ENCODE data around the gene TSEN2. TPM values are rescaled to one million over a fixed set of nuclear protein-coding genes. Genes with fewer than 3 reads are reported as not detected.

The TSEN2 gene
- total RNA-seq, 2 donors from 2014 or later, result 13.7 to 21.1 TPM

DNA sequence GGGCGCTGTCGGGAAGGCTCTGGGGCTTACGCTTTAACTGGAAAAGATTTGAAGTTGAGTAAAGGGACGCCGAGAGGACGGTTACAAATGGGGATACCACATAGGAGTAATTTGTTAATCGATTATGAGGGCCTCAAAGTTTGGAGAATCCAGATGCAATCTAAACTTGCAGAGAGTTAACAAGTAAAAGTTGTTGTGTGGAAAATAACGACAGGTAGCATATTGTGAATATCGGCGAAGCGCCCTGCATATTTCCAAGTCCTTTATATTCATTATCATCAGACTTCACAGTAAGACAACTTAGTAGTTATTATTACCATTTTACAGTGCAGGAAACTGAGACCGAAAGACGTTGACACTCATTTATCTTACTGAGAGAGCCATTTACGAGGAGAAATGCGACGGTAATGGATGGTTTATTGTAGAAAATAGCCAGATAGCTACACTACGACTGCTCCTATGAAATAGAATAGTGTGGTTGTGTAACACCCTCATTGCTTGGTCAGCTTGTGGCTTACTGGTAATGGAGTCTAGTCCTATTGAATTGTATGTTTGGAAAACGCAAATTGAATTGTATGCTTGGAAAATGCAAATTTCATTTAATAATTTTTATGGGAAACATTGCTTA, 73.3 kb downstream of the TSEN2 start:
- no peak for DNase-seq
- no peaks in the 10 kb centered on the region for H3K36me3 ChIP-seq
- H3K4me1 ChIP-seq, result peaks cover 7% of the 10 kb centered on the region
- H3K9ac ChIP-seq (ENCODE audit: low read depth in 2 of 2, low read length in 2 of 2), result peak overlapping the region; percentile 90 to 93
- TF ChIP-seq, protein P1, sequence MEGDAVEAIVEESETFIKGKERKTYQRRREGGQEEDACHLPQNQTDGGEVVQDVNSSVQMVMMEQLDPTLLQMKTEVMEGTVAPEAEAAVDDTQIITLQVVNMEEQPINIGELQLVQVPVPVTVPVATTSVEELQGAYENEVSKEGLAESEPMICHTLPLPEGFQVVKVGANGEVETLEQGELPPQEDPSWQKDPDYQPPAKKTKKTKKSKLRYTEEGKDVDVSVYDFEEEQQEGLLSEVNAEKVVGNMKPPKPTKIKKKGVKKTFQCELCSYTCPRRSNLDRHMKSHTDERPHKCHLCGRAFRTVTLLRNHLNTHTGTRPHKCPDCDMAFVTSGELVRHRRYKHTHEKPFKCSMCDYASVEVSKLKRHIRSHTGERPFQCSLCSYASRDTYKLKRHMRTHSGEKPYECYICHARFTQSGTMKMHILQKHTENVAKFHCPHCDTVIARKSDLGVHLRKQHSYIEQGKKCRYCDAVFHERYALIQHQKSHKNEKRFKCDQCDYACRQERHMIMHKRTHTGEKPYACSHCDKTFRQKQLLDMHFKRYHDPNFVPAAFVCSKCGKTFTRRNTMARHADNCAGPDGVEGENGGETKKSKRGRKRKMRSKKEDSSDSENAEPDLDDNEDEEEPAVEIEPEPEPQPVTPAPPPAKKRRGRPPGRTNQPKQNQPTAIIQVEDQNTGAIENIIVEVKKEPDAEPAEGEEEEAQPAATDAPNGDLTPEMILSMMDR (IDR thresholded peaks at IDR 0.05), result no peak
- peak overlapping the region; percentile 70 for H3K4me3 ChIP-seq
- peak overlapping the region; percentile 94 for H3K27ac ChIP-seq
- no peaks in the 10 kb centered on the region for H3K9me3 ChIP-seq
- intact Hi-C loops (cut with DNase I), result no loop called here
- H3K27me3 ChIP-seq, result peaks cover 3% of the 10 kb centered on the region

DNA sequence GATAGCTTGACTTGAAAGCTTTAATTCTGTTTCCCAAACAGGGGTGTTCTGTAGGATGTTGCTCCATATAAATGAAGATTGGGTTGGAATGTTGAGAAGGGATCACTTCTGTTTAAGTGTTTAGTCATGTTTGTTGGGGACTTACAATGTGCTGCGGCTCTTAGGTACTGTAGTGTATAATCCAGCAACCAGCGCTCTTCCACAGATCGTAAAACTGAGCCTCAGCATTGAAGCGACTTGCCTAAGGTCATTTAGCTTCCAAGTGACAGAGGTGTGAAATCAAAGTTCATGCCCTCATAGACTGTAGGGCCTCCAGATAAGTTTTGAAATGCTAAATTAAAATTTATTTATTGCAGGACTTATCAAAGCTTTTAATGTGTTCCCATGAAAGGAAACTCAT, 74.4 kb downstream of the TSEN2 start:
- no peak overlapping the region for H3K4me3 ChIP-seq
- H3K36me3 ChIP-seq, result no peaks in the 10 kb centered on the region
- DNase-seq, result peak; percentile 32
- H3K27ac ChIP-seq, result no peak overlapping the region
- H3K4me1 ChIP-seq, result peaks cover 7% of the 10 kb centered on the region
- intact Hi-C loops (cut with DNase I), result no loop called here
- H3K9me3 ChIP-seq, result no peaks in the 10 kb centered on the region
- H3K27me3 ChIP-seq, result peaks cover 3% of the 10 kb centered on the region
- TF ChIP-seq, protein P1 (IDR thresholded peaks at IDR 0.05), result no peak
- peak overlapping the region in 1 of 2 donors; percentile 93 for H3K9ac ChIP-seq (ENCODE audit: low read depth in 2 of 2, low read length in 2 of 2)

DNA sequence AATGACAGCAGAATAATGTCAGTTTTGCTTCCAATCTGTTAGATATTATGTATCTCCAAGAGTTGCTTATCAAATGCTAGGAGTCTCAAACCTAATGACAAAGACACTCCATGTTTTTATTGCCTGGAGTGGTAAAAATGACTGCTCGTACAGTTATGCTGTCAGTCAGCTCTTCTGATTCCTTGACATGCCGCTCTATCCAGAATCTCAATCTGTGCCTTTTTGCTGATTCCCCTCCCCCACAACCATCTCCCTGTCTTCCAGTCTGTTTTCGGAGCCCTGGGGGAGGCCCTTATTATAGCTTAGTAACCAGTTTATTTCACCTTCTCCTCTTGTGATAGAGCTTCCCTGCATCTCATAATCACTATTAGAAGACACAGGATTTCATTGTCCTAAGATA, 75.2 kb downstream of the TSEN2 start:
- TF ChIP-seq, protein P1 (IDR thresholded peaks at IDR 0.05), result no peak
- Histone ChIP-seq H3K27me3 (no peaks in the 10 kb centered on the region), H3K9ac (ENCODE audit: low read depth in 2 of 2, low read length in 2 of 2) (no peak overlapping the region), H3K27ac (no peak overlapping the region), H3K9me3 (no peaks in the 10 kb centered on the region), H3K36me3 (no peaks in the 10 kb centered on the region), H3K4me3 (no peak overlapping the region), H3K4me1 (peaks cover 7% of the 10 kb centered on the region)
- intact Hi-C loops (cut with DNase I), result no loop called here
- no peak for DNase-seq

DNA sequence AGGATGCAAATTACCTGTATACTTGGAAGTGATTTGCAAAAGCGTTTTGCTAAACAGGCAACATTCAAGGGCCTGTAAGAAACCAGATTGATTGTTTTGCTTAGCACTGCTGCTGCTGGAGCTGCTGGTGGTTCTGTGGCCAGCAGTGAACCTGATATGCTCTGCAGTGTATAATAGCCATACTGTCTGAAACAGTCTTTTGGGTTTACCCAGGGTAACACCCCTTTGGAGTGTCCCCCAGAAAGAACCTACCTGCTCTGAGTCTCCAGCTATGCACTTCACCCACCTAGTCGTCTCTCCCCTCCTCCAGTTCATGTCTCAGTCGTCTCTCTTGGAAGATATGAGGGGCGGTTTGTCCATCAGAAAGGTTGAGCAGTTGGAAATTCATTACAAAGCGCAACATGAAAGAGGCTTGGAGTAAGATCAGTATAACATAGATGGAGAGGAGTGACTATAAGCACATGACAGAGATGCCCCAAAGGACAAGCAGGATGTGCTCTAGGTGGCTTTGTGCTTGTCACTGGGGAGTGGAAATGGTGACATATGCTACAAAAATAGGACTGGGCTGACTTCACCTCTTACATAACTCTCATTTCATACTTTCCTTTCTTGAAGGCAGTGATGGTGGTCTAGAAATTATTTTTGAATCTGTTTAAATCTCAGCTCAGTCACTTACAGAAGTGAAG, 76.4 kb downstream of the TSEN2 start:
- intact Hi-C loops (cut with DNase I), result no loop called here
- H3K27me3 ChIP-seq, result no peaks in the 10 kb centered on the region
- H3K4me1 ChIP-seq, result peaks cover 7% of the 10 kb centered on the region
- H3K4me3 ChIP-seq, result no peak overlapping the region
- DNase-seq, result no peak
- no peak overlapping the region for H3K27ac ChIP-seq
- H3K9ac ChIP-seq (ENCODE audit: low read depth in 2 of 2, low read length in 2 of 2), result no peak overlapping the region
- H3K9me3 ChIP-seq, result no peaks in the 10 kb centered on the region
- TF ChIP-seq, protein P1 (IDR thresholded peaks at IDR 0.05), result no peak
- no peaks in the 10 kb centered on the region for H3K36me3 ChIP-seq

DNA sequence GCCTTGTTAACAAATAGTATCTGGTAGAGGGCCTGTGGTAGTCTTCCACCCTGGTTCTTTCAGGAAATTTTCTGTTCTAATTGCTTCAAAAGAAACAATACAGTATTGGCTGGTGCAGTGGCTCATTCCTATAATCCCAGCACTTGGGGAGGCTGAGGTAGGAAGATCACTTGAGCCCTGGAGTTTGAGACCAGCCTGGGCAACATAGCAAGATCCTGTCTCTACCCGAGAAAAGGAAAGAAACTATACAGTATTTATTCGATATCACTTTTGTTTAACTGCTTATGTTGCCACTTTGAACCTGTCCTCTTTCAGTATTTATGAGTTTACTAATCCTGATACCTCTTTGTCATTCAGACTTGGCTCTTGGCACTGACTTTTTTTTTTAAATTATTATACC, 77.1 kb downstream of the TSEN2 start:
- Histone ChIP-seq H3K27ac (no peak overlapping the region), H3K36me3 (no peaks in the 10 kb centered on the region), H3K4me1 (peaks cover 7% of the 10 kb centered on the region), H3K9me3 (no peaks in the 10 kb centered on the region), H3K9ac (ENCODE audit: low read depth in 2 of 2, low read length in 2 of 2) (no peak overlapping the region), H3K27me3 (no peaks in the 10 kb centered on the region), H3K4me3 (no peak overlapping the region)
- intact Hi-C loops (cut with DNase I), result no loop called here
- DNase-seq, result no peak
- TF ChIP-seq, protein P1 (IDR thresholded peaks at IDR 0.05), result no peak
